ENCODE results near the gene POGZ.

DNA sequence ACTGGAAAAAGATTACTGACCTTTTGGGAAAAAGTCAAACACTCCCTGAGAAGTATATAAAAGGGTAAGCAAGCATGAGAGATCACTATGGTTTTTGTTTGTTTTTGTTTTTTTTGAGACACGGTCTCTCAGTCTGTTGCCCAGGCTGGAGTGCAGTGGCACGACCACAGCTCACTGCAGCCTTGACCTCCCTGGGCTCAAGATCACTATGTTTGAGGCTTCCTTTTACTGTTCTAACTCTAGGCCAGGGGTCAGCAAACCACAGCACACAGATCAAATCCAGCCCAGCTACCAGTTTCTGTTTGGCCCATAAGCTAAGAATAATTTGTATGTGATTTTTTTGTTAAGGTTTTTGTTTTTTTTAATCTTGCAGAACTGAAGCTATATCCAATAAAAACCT, 34.2 kb downstream of the POGZ start:
- TF ChIP-seq, protein P1, sequence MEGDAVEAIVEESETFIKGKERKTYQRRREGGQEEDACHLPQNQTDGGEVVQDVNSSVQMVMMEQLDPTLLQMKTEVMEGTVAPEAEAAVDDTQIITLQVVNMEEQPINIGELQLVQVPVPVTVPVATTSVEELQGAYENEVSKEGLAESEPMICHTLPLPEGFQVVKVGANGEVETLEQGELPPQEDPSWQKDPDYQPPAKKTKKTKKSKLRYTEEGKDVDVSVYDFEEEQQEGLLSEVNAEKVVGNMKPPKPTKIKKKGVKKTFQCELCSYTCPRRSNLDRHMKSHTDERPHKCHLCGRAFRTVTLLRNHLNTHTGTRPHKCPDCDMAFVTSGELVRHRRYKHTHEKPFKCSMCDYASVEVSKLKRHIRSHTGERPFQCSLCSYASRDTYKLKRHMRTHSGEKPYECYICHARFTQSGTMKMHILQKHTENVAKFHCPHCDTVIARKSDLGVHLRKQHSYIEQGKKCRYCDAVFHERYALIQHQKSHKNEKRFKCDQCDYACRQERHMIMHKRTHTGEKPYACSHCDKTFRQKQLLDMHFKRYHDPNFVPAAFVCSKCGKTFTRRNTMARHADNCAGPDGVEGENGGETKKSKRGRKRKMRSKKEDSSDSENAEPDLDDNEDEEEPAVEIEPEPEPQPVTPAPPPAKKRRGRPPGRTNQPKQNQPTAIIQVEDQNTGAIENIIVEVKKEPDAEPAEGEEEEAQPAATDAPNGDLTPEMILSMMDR (IDR thresholded peaks at IDR 0.05) = no peak
- TF ChIP-seq POLR2AphosphoS5 (IDR thresholded peaks at IDR 0.05; ENCODE audit: insufficient read depth in 1 of 2, low read depth in 1 of 2) (no peak), POLR2A (IDR thresholded peaks at IDR 0.05) (no peak)
